Endometrium (tissue), 2 donors: ENCODE results near the gene POLDIP2.
"Not testable (repeated sequence)": the region's sequence is repeated elsewhere in the genome, so short reads cannot be mapped to it uniquely, and the experiment has no call there.

ENCODE experiments used
- FAIRE-seq: peaks from 2 replicates; lab custom pipeline; 2012; peaks lifted over from hg19 to GRCh38; lab: Jason Lieb, UNC
- donor health status: control.
- donor health status: control.

Gene POLDIP2

GRCh38 chr17:28364665-28365363, 7.5 kb upstream of the POLDIP2 start, which contains the start of gene SEBOX:
Gene SEBOX, minus strand, starts transcription at chr17:28365199. Its CDS starts 48 bp downstream, at chr17:28365151.
- FAIRE-seq: no peak

GRCh38 chr17:28363776-28364650, 6.7 kb upstream of the POLDIP2 start:
- no peak for FAIRE-seq

GRCh38 chr17:28363186-28363585, 5.9 kb upstream of the POLDIP2 start:
- no peak for FAIRE-seq

- FAIRE-seq: no peak
Observed at GRCh38 chr17:28357901-28358197, 522 bp upstream of the POLDIP2 start.

GRCh38 chr17:28350271-28350670, 7.1 kb downstream of the POLDIP2 start:
- no peak for FAIRE-seq

- FAIRE-seq: no peak
Observed at GRCh38 chr17:28348979-28349378, 8.3 kb downstream of the POLDIP2 start.

GRCh38 chr17:28347261-28347891, 10.0 kb downstream of the POLDIP2 start:
- no peak for FAIRE-seq

- no peak for FAIRE-seq
Observed at GRCh38 chr17:28346746-28347246, 10.5 kb downstream of the POLDIP2 start.

- FAIRE-seq: no peak
Observed at GRCh38 chr17:28346199-28346580, 11.1 kb downstream of the POLDIP2 start.

GRCh38 chr17:28345419-28346198, 11.7 kb downstream of the POLDIP2 start:
- FAIRE-seq: no peak

GRCh38 chr17:28344435-28344901, 12.9 kb downstream of the POLDIP2 start:
- FAIRE-seq: no peak

- FAIRE-seq: no peak
Observed at GRCh38 chr17:28344011-28344410, 13.3 kb downstream of the POLDIP2 start.

- FAIRE-seq: no peak
Observed at GRCh38 chr17:28343491-28343932, 13.8 kb downstream of the POLDIP2 start.

- FAIRE-seq: no peak
Observed at GRCh38 chr17:28342313-28342712, 15.0 kb downstream of the POLDIP2 start.

- FAIRE-seq: no peak
Observed at GRCh38 chr17:28341516-28341915, 15.8 kb downstream of the POLDIP2 start.

- FAIRE-seq: no peak
Observed at GRCh38 chr17:28340374-28340773, 17.0 kb downstream of the POLDIP2 start.

- FAIRE-seq: no peak
Observed at GRCh38 chr17:28339431-28339830, 17.9 kb downstream of the POLDIP2 start.

- FAIRE-seq: not testable (repeated sequence)
Observed at GRCh38 chr17:28338769-28339212, 18.5 kb downstream of the POLDIP2 start.

GRCh38 chr17:28338056-28338768, 19.1 kb downstream of the POLDIP2 start:
- no peak for FAIRE-seq

- no peak for FAIRE-seq
Observed at GRCh38 chr17:28335959-28336871, 21.1 kb downstream of the POLDIP2 start.
